Neural progenitor cell (in vitro differentiated cells): ENCODE results near the gene YBEY.

Source experiments
- EZH2phosphoT487 ChIP-seq: fragments of 200-600 bp; sonication (generic); IDR thresholded peaks from 2 replicates; pipeline ENCODE4 v1.6.1; 2017; ENCODE audit warnings: antibody characterized with exemption
- TF ChIP-seq, protein P1 (sequence below): fragments of 200-600 bp; sonication (generic); IDR thresholded peaks from 2 replicates; pipeline ENCODE4 v1.5.1; 2017; ENCODE audit warnings: antibody characterized with exemption, mild to moderate bottlenecking

DNA sequence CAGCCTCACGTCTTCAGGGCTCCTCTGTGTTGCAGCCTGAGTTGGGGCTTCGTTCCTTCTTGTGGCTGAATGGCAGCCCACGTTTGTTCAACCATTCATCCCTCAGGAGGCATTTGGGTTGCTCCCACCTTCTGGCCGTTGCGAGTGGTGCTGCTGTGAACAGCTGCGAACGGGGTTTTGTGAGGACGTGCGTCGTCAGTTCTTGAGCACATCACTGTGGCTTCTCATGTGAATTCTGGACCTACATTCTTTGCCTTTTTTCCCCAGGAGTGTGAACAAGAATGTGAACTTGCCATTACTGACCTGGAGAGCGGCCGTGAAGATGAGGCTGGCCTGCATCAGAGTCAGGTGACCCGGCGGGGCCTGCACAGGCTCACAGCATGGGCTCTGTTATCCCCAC, 59.7 kb downstream of the YBEY start:
- TF ChIP-seq, protein P1, sequence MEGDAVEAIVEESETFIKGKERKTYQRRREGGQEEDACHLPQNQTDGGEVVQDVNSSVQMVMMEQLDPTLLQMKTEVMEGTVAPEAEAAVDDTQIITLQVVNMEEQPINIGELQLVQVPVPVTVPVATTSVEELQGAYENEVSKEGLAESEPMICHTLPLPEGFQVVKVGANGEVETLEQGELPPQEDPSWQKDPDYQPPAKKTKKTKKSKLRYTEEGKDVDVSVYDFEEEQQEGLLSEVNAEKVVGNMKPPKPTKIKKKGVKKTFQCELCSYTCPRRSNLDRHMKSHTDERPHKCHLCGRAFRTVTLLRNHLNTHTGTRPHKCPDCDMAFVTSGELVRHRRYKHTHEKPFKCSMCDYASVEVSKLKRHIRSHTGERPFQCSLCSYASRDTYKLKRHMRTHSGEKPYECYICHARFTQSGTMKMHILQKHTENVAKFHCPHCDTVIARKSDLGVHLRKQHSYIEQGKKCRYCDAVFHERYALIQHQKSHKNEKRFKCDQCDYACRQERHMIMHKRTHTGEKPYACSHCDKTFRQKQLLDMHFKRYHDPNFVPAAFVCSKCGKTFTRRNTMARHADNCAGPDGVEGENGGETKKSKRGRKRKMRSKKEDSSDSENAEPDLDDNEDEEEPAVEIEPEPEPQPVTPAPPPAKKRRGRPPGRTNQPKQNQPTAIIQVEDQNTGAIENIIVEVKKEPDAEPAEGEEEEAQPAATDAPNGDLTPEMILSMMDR = no peak
- TF ChIP-seq EZH2phosphoT487 = no peak
